HCT116 (cell line): ENCODE data around the gene PAX9. TPM values are rescaled to one million over a fixed set of nuclear protein-coding genes. Genes with fewer than 3 reads are reported as not detected.
"Not testable (repeated sequence)": the region's sequence is repeated elsewhere in the genome, so short reads cannot be mapped to it uniquely, and the experiment has no call there.

ENCODE experiments used
- ATAC-seq: fragments of 200-7000 bp; cut with Tn5 transposase; 2 replicates; pipeline ENCODE4 v1.9.1; 2020; ENCODE audit warnings: mild to moderate bottlenecking, moderate library complexity
- BruUV-seq: library from RNA; stranded (reverse); fragments of 400-500 nt; replicated peaks from 2 replicates; lab custom pipeline; 2021; lab: Mats Ljungman, UMichigan
- CTCF ChIA-PET: fragments of 300-600 bp; sonication (Branson Sonifier 250); formaldehyde crosslinking; loops from one replicate; lab custom pipeline; 2021; ENCODE audit warnings: antibody characterized with exemption; lab: Charles Lee
- POLR2A ChIA-PET: fragments of 300-600, 350-600 bp; sonication (Branson Sonifier 250); formaldehyde crosslinking; loops from one replicate; lab custom pipeline; 2021; ENCODE audit warnings: antibody characterized with exemption; lab: Charles Lee
- RAD21 ChIA-PET, 2 experiments: fragments of 300-600 bp; sonication (Branson Sonifier 250); formaldehyde crosslinking; loops; one replicate each; lab custom pipeline; 2023; ENCODE audit warnings: low total read pairs in 2 of 2; ENCODE audit not compliant: uncharacterized antibody in 2 of 2, unreplicated experiment in 2 of 2, low non-redundant PET in 1 of 2; lab: Charles Lee
- DNase-seq: peaks from one replicate; pipeline ENCODE4 v3.0.0-alpha.2; 2010; ENCODE audit warnings: low read depth, low spot score
- H2AFZ ChIP-seq: fragments of 200-600 bp; shearing (Covaris generic), sonication (generic); 2 replicates; pipeline ENCODE4 v1.6.1; 2017; ENCODE audit warnings: low read depth, mixed run types, mixed read lengths, antibody characterized with exemption, low read length; ENCODE audit not compliant: poor library complexity, severe bottlenecking
- H3K27ac ChIP-seq: 2 replicates; pipeline ENCODE4 v1.5.1; 2012; ENCODE audit warnings: low read depth, low read length
- H3K27me3 ChIP-seq: fragments of 200-600 bp; sonication (generic); 2 replicates; pipeline ENCODE4 v1.6.1; 2016; ENCODE audit warnings: mixed run types, low read length, mixed read lengths; ENCODE audit not compliant: insufficient read depth
- H3K36me3 ChIP-seq, 2 experiments: fragments of 200-500 bp in 1 of 2; fragments of 200-600 bp in 1 of 2; sonication (Bioruptor generic) in 1 of 2; sonication (generic) in 1 of 2; 2 replicates each; pipeline versions ENCODE4 v1.5.1 to v1.6.1; 2014 to 2016; ENCODE audit warnings: low read length in 2 of 2, inconsistent platforms in 1 of 2, mixed read lengths in 1 of 2, mixed run types in 1 of 2; ENCODE audit not compliant: insufficient read depth in 2 of 2, control insufficient read depth in 1 of 2
- H3K4me1 ChIP-seq, 2 experiments: fragments of 200-600 bp in 1 of 2; sonication (generic) in 1 of 2; 2 replicates each; pipeline versions ENCODE4 v1.5.1 to v1.6.1; 2012 to 2017; ENCODE audit warnings: low read length in 2 of 2, inconsistent platforms in 1 of 2, mild to moderate bottlenecking in 1 of 2, mixed read lengths in 1 of 2, mixed run types in 1 of 2, moderate library complexity in 1 of 2; ENCODE audit not compliant: insufficient read depth in 2 of 2, control insufficient read depth in 1 of 2
- H3K4me2 ChIP-seq: fragments of 200-600 bp; sonication (generic); 2 replicates; pipeline ENCODE4 v1.6.1; 2017; ENCODE audit warnings: mixed run types, low read length, mixed read lengths
- H3K4me3 ChIP-seq, 2 experiments: fragments of 200-600 bp in 1 of 2; sonication (generic) in 1 of 2; replicated peaks in 1 of 2; 2 replicates each; pipeline ENCODE4 v1.5.1; 2011 to 2016; ENCODE audit warnings: low read length in 2 of 2, control low read depth in 1 of 2, low read depth in 1 of 2, mild to moderate bottlenecking in 1 of 2, mixed read lengths in 1 of 2, mixed run types in 1 of 2
- H3K79me2 ChIP-seq: fragments of 200-600 bp; sonication (generic); 2 replicates; pipeline ENCODE4 v1.6.1; 2017; ENCODE audit warnings: mild to moderate bottlenecking, mixed run types, low read length, moderate library complexity, mixed read lengths; ENCODE audit not compliant: insufficient read depth
- H3K9ac ChIP-seq: fragments of 200-600 bp; sonication (generic); 2 replicates; pipeline ENCODE4 v1.6.1; 2016; ENCODE audit warnings: low read length, mixed read lengths
- H3K9me2 ChIP-seq: fragments of 200-600 bp; sonication (generic), shearing (Covaris generic); 2 replicates; pipeline ENCODE4 v1.6.1; 2017; ENCODE audit warnings: mixed run types, mild to moderate bottlenecking, moderate library complexity; ENCODE audit not compliant: insufficient read depth
- H3K9me3 ChIP-seq, 2 experiments: fragments of 200-500 bp in 1 of 2; fragments of 200-600 bp in 1 of 2; sonication (Bioruptor generic) in 1 of 2; sonication (generic) in 1 of 2; 2 replicates each; pipeline ENCODE4 v1.6.1; 2014 to 2017; ENCODE audit warnings: low read length in 2 of 2, mixed read lengths in 2 of 2, inconsistent platforms in 1 of 2, low read depth in 1 of 2, mild to moderate bottlenecking in 1 of 2, mixed run types in 1 of 2, moderate library complexity in 1 of 2; ENCODE audit not compliant: control insufficient read depth in 1 of 2, insufficient read depth in 1 of 2
- H4K20me1 ChIP-seq: fragments of 200-600 bp; sonication (generic), shearing (Covaris generic); 2 replicates; pipeline ENCODE4 v1.6.1; 2017; ENCODE audit warnings: mixed run types, mild to moderate bottlenecking, moderate library complexity; ENCODE audit not compliant: insufficient read depth
- EGR1 ChIP-seq: IDR thresholded peaks from 2 replicates; pipeline ENCODE4 v1.6.1; 2012; ENCODE audit warnings: low read depth
- POLR2A ChIP-seq: IDR thresholded peaks from 2 replicates; pipeline ENCODE4 v1.7.0; 2011; ENCODE audit warnings: borderline replicate concordance; ENCODE audit not compliant: insufficient read depth, insufficient read length; ENCODE audit errors: extremely low read depth
- TCF7L2 ChIP-seq: IDR thresholded peaks from 2 replicates; pipeline ENCODE4 v1.7.0; 2011; ENCODE audit warnings: borderline replicate concordance, inconsistent platforms; ENCODE audit not compliant: insufficient read depth, insufficient read length; ENCODE audit errors: extremely low read depth
- intact Hi-C: fragments of 100-400 bp; cut with micrococcal nuclease; formaldehyde crosslinking; loops from 2 replicates; pipeline ENCODE4 v1.10.0; 2022
- total RNA-seq: library from RNA; stranded (reverse); gene quantifications from one replicate; pipeline ENCODE4 v1.2.1, GENCODE V29; 2021; ENCODE audit not compliant: unreplicated experiment
- TF ChIP-seq, protein P1 (sequence below): IDR thresholded peaks from 2 replicates; pipeline ENCODE4 v1.6.1; 2012; ENCODE audit warnings: low read depth

The PAX9 gene
- total RNA-seq, 1 experiment from 2014 or later, result 5.2 TPM

DNA sequence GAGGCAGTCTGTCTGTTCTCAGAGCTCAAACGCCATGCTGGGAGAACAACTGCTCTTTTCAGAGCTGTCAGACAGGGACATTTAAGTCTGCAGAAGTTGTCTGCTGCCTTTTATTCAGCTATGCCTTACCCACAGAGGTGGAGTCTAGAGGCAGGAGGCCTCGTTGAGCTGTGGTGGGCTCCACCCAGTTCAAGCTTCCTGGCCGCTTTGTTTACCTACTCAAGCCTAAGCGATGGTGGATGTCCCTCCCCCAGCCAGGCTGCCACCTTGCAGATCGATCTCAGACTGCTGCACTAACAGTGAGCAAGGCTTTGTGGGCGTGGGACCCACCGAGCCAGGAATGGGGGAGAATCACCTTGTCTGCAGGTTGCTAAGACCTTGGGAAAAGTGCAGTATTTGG lies 37.8 kb downstream of the PAX9 start:
- DNase-seq, RAD21 ChIA-PET, intact Hi-C loops, ATAC-seq, H3K9me2 ChIP-seq, H3K9me3 ChIP-seq, BruUV-seq, H3K4me1 ChIP-seq, H3K27me3 ChIP-seq, CTCF ChIA-PET, H3K27ac ChIP-seq, H3K9ac ChIP-seq, H4K20me1 ChIP-seq, H3K36me3 ChIP-seq, POLR2A ChIA-PET, H3K4me2 ChIP-seq, H3K79me2 ChIP-seq, H2AFZ ChIP-seq, H3K4me3 ChIP-seq: not testable (repeated sequence)

DNA sequence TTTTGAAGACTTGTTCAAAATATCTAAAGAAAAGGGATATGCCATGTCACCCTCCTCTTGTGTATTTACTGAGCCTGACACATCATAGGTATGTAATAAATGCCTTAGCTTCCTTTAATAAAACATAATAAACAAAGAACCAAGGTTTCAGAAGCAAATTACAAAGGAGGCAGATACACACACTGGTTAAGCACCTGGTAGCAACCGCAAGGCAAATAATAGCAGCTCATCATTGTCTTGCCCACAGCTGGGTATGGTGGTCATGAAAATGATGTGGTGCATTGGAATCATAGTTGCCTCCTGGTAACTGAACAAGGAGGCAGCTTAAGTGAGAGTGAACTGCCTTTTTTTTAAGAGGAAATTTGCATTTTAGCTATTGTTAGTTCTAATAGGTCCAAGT lies 39.0 kb downstream of the PAX9 start:
- no peak overlapping the region for H3K4me2 ChIP-seq
- H3K4me1 ChIP-seq, result no peaks in the 10 kb centered on the region
- CTCF ChIA-PET, result no interaction called here
- RAD21 ChIA-PET, result no interaction called here
- POLR2A ChIA-PET, result no interaction called here
- no peaks in the 10 kb centered on the region for H3K27me3 ChIP-seq
- H3K36me3 ChIP-seq, result no peaks in the 10 kb centered on the region
- no peaks in the 10 kb centered on the region for H4K20me1 ChIP-seq
- H3K79me2 ChIP-seq, result no peaks in the 10 kb centered on the region
- H3K4me3 ChIP-seq, result no peak overlapping the region
- intact Hi-C loops, result no loop called here
- H2AFZ ChIP-seq, result no peak overlapping the region
- no TSS peak for BruUV-seq
- DNase-seq (no peak), ATAC-seq (no peak)
- no peak overlapping the region for H3K27ac ChIP-seq
- H3K9me2 ChIP-seq, result no peaks in the 10 kb centered on the region
- no peak overlapping the region for H3K9ac ChIP-seq
- TF ChIP-seq TCF7L2, result no peak
- no peak for TF ChIP-seq POLR2A
- TF ChIP-seq, protein P1, sequence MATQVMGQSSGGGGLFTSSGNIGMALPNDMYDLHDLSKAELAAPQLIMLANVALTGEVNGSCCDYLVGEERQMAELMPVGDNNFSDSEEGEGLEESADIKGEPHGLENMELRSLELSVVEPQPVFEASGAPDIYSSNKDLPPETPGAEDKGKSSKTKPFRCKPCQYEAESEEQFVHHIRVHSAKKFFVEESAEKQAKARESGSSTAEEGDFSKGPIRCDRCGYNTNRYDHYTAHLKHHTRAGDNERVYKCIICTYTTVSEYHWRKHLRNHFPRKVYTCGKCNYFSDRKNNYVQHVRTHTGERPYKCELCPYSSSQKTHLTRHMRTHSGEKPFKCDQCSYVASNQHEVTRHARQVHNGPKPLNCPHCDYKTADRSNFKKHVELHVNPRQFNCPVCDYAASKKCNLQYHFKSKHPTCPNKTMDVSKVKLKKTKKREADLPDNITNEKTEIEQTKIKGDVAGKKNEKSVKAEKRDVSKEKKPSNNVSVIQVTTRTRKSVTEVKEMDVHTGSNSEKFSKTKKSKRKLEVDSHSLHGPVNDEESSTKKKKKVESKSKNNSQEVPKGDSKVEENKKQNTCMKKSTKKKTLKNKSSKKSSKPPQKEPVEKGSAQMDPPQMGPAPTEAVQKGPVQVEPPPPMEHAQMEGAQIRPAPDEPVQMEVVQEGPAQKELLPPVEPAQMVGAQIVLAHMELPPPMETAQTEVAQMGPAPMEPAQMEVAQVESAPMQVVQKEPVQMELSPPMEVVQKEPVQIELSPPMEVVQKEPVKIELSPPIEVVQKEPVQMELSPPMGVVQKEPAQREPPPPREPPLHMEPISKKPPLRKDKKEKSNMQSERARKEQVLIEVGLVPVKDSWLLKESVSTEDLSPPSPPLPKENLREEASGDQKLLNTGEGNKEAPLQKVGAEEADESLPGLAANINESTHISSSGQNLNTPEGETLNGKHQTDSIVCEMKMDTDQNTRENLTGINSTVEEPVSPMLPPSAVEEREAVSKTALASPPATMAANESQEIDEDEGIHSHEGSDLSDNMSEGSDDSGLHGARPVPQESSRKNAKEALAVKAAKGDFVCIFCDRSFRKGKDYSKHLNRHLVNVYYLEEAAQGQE, result no peak
- TF ChIP-seq EGR1, result no peak
- H3K9me3 ChIP-seq, result no peaks in the 10 kb centered on the region
